ENCODE results near the gene ANO1.

- TF ChIP-seq GATA2 (IDR thresholded peaks at IDR 0.05; ENCODE audit: low read depth, low read length): no peak
- no peak for TF ChIP-seq GATA3 (IDR thresholded peaks at IDR 0.05; ENCODE audit: low read depth, low read length)
These were observed 155.4 kb downstream of the ANO1 start for GRCh38 chr11:70233511-70233934.

All from SH-SY5Y (cell line).